GM21786 (cell line): ENCODE data around the gene SPHK2.
"Not testable (repeated sequence)": the region's sequence is repeated elsewhere in the genome, so short reads cannot be mapped to it uniquely, and the experiment has no call there.

Source experiments
- ATAC-seq: cut with Tn5 transposase; IDR thresholded peaks from one replicate; pipeline ENCODE4 v1.9.1; 2021; ENCODE audit not compliant: unreplicated experiment

Gene SPHK2

DNA sequence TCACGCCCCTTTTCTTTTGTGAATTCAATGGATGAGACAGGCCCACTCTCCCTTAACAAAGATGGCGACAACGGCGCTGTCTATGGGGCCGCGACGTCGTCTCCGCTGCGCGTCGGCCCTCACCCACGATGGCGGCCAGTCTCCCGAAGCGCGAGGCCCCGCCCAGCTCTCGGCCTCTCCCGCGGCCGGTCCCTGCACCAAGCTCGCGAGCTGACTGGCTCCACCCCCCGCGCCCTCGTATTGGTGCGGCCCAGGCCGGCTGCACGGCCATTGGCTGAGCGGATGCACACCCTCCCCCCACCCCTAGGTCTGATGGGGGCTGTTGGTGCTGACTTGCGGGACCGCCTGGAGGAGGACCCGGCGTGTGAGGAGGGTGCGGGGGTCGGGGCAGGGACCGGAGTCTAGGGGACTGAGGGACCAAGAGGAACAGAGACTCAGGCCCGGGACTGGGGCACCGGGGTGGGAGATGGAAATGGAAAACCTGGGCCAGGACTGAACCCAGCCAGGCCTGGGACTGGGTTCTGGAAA lies 4.8 kb downstream of the SPHK2 start:
- ATAC-seq: peak; percentile 62

- no peak for ATAC-seq
These were observed 5.8 kb downstream of the SPHK2 start for GRCh38 chr19:48624791-48625723.

- ATAC-seq: no peak
These were observed 6.6 kb downstream of the SPHK2 start for GRCh38 chr19:48625891-48626327.

DNA sequence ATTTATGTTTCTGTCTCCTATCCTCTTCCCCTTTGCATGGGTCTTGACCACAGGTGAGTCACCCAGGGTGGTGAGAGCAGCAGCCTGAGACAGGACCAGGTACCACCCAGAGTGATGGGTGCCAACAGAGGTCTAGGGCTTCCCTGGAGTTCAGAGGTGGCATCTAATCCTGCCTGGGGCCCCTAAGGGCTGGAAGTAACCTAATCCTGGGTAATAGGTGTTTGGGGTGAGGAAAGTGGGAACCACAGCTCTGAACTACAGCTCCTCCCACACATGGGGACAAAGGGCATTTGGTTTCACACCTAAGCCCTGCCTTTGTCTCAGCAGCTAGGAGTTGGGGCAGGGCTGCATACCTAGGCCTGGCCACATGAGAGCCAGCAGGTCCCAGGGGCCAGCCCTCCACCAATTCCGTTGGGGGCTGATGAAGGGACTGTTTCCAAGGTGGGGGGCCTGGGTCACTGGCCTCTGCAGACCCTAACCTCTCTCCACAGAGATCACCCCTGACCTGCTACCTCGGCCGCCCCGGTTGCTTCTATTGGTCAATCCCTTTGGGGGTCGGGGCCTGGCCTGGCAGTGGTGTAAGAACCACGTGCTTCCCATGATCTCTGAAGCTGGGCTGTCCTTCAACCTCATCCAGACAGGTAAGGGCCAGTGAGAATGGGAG lies 8.0 kb downstream of the SPHK2 start:
- ATAC-seq: no peak

GRCh38 chr19:48627865-48628314 lies 8.6 kb downstream of the SPHK2 start:
- no peak for ATAC-seq

DNA sequence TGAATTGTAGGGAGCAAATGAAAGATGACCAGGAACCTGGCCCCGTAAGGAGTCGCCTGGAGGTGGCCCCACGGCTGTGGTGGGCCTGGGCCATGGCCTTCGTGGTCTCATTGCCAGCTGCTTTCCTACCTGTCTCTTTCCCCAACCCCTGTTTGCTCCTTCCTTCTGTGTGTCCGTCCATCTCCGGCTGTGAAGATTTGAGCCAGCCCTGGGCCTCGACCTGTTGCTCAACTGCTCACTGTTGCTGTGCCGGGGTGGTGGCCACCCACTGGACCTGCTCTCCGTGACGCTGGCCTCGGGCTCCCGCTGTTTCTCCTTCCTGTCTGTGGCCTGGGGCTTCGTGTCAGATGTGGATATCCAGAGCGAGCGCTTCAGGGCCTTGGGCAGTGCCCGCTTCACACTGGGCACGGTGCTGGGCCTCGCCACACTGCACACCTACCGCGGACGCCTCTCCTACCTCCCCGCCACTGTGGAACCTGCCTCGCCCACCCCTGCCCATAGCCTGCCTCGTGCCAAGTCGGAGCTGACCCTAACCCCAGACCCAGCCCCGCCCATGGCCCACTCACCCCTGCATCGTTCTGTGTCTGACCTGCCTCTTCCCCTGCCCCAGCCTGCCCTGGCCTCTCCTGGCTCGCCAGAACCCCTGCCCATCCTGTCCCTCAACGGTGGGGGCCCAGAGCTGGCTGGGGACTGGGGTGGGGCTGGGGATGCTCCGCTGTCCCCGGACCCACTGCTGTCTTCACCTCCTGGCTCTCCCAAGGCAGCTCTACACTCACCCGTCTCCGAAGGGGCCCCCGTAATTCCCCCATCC lies 9.4 kb downstream of the SPHK2 start:
- no peak for ATAC-seq

DNA sequence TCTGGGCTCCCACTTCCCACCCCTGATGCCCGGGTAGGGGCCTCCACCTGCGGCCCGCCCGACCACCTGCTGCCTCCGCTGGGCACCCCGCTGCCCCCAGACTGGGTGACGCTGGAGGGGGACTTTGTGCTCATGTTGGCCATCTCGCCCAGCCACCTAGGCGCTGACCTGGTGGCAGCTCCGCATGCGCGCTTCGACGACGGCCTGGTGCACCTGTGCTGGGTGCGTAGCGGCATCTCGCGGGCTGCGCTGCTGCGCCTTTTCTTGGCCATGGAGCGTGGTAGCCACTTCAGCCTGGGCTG lies 9.9 kb downstream of the SPHK2 start:
- no peak for ATAC-seq

- ATAC-seq: no peak
These were observed 10.4 kb downstream of the SPHK2 start for GRCh38 chr19:48629599-48630295.

GRCh38 chr19:48630296-48631063 lies 11.2 kb downstream of the SPHK2 start:
- ATAC-seq: no peak

- ATAC-seq: no peak
These were observed 11.9 kb downstream of the SPHK2 start for GRCh38 chr19:48631225-48631624.

DNA sequence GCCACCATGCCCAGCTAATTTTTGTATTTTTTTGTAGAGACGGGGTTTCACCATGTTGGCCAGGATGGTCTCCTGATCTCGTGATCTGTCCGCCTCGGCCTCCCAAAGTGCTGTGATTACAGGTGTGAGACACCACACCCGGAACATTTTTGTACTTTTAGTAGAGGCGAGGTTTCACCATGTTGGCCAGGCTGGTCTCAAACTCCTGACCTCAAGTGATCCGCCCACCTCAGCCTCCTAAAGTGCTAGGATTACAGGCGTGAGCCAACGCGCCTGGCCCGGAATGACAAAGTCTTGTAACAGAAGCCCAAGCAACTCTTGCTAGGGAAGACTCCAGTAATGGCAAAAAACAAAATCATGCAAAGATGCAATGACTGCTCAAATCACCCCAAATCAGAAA lies 13.0 kb downstream of the SPHK2 start:
- not testable (repeated sequence) for ATAC-seq

GRCh38 chr19:48632692-48633147 lies 13.4 kb downstream of the SPHK2 start:
- no peak for ATAC-seq

- ATAC-seq: no peak
These were observed 14.1 kb downstream of the SPHK2 start for GRCh38 chr19:48633148-48634035.

DNA sequence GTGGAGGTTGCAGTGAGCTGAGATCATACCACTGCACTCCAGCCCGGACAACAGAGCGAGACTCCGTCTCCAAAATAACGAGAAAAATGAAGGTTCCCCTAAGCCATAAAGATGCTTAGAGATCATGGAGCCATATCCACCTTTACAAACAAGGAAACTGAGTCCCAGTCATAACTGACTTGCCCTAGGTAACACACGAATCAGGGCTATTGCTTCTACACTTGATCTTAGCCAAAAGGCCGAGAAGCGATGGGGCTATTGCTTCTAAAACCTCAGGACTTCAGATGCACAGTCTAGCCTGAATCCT lies 14.7 kb downstream of the SPHK2 start:
- ATAC-seq: no peak

GRCh38 chr19:48634424-48635262 lies 15.3 kb downstream of the SPHK2 start:
- no peak for ATAC-seq

DNA sequence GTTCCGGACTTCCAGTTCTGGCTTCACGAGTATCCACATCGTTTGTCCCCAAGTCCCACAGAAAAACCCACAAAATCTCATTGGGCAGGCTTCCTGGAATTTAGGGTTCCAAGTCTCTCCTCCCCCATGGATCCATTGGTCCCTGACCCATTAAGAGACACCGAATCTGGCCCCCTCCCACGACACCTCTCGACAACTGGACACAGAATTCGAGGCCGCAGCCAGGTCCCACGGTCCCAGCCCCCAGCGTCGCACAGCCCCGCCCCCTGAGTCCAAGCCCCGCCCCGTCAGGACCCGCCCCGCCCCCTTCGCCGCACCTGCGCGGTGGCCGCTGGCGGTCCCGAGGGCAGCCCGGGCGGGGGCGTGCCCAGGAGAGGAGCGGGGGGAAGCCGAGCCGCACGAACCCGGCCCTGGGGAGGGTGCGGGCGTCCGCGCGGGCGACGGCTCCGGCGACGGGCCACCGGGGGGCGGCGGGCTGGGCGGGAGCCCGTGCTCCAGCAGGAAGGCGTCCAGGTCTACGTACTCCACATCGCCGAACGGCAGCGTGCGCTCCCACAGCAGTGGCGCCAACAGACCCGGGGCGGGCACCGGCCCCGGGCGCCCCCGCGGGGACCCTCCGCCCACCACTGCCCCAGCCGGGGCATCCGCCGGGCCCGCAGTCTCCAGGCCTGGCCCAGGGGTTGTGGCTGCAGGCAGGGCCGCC lies 16.1 kb downstream of the SPHK2 start:
- no peak for ATAC-seq
